Right lobe of liver (tissue), 4 donors: ENCODE measurements around the gene BRPF3.

ENCODE experiments used
- POLR2A ChIP-seq: fragments of 450-650 bp; IDR thresholded peaks from one replicate; pipeline ENCODE4 v1.6.1; 2017; ENCODE audit warnings: antibody characterized with exemption, mild to moderate bottlenecking
- TF ChIP-seq, protein P1 (sequence below), 4 donors: fragments of 200-600 bp in 3 of 4; fragments of 450-650 bp in 1 of 4; IDR thresholded peaks; one replicate each; pipeline versions ENCODE4 v1.5.1 to v1.8.0; 2016 to 2022; ENCODE audit warnings: antibody characterized with exemption in 4 of 4, mild to moderate bottlenecking in 2 of 4
- donor health status: DM: no; HTN: no; CAD: no.
- donor health status: DM: no; HTN: no; CAD: no.
- donor health status: DM: no; HTN: yes; CAD: no.

DNA sequence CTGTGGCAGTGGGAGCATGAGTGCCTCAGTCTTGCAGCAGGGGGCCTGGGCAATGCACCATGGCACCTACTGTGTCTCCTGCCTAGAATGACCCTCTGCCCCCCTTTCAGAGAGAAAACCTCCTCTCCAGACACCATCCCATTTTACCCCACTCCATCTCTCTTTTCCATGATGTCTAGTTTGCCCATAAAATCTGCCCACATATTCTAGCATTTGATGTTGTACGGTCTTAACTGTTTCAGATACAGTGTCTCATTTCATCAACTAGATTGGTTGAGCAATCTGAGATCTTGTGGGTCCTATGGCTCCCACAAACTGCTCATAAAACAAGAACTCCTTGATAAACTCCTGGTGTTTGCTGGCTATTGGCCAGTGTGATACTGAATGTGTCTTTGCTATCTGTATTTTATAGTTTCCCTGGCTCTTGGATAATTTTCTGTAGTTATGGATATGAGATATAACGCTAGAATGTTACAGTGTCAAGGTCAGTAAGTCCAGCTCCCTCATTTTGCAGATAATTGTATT is 81.5 kb downstream of the BRPF3 start:
- no peak for TF ChIP-seq POLR2A
- TF ChIP-seq, protein P1, sequence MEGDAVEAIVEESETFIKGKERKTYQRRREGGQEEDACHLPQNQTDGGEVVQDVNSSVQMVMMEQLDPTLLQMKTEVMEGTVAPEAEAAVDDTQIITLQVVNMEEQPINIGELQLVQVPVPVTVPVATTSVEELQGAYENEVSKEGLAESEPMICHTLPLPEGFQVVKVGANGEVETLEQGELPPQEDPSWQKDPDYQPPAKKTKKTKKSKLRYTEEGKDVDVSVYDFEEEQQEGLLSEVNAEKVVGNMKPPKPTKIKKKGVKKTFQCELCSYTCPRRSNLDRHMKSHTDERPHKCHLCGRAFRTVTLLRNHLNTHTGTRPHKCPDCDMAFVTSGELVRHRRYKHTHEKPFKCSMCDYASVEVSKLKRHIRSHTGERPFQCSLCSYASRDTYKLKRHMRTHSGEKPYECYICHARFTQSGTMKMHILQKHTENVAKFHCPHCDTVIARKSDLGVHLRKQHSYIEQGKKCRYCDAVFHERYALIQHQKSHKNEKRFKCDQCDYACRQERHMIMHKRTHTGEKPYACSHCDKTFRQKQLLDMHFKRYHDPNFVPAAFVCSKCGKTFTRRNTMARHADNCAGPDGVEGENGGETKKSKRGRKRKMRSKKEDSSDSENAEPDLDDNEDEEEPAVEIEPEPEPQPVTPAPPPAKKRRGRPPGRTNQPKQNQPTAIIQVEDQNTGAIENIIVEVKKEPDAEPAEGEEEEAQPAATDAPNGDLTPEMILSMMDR (IDR thresholded peaks at IDR 0.05) = no peak
